NCI-H2081 treated with DMSO at 0.1 percent for 48 hours (cell line): ENCODE data around the gene C5orf58.

Experiments
- DNase-seq: peaks from one replicate; lab custom pipeline; 2025; lab: John Stamatoyannopoulos, UW

Gene C5orf58, protein sequence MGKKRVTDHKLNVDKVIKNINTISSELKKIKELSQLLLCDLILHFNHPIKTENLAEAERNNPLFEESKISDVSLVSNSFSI

DNA sequence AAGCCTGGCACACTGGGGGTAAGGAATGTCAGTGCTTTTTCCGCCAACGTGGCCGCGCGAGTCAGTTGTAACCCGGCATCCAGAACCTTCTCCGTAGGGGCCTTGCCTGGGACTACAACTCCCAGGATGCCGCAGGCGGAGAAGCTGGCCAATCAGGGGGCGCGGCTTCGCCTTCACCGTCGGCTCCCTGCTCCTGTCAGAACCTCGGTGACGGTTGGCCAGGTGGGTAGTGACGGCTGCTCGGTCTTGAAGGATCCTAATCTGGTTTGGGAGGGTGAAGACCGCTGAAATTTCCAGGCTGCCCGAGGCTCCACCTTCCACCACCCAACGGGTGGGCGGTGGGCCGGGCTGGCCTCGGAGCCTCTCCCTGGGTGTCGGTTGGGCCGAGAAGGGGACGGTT lies at the start of gene C5orf58:
TSS of gene C5orf58 (plus strand) at position 200 of the 400 bp plus-strand sequence. CDS start 1,992 bp downstream, outside the sequence.
- DNase-seq, result no peak

DNA sequence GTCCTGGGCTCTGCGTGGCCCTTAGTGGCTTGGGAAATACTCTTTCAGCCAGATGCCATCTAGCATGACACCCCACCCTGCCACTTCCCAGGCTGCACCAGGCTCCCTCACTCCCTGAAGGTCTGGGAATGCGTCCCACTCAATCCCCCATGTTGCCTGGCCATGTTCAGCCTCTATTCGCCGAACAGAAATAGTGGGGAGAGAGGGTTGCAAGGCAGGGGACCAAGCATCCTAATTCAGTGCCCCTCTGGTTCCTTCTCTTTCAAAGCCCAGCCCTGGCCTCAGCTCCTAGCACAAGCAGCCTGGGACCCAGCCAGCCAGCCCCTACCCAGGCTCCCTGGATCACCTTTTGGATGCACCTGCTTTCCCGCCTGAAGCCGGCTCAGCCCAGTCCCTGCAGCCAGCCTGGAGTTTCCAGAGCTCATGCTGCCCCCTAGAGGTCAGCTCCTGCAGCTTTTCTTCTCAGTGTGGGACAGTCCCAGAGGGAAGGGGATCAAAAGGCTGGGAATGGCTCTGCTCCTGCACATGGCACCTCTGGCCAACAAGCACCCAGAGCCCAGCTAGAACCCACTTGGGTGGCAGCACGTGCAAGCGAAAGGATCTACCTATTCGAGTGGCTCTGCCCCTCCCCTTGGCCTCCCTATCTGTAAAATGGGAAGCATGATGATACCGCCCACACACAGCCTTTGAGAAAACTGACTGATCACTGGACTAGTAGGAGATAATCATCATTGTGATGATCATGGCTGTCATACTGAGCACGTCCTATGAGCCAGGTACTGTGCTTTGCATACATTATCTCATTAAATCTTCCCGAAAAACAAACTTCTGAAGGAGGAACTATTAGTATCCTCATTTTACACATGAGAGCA lies 48.7 kb upstream of the C5orf58 start:
- DNase-seq, result no peak

DNA sequence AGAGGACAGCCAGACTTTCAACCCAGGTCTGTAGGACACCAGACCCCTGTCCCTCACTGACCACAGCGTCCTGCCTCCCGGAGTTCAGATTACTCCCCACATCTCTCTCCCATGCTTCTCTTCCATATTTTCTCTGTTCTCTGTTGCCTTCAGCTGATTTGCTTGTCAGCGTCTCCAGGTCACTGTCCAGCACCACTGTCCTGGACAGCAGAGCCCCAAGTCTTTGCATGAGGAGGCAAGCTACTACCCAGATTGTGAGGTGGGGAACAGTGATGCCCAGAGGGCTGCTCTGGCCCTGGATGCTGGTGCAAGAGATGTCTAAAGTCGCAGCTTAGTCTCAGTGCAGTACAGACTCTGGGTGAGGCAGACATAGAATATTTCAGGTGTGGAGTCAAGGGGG lies 48.0 kb upstream of the C5orf58 start:
- DNase-seq, result no peak

DNA sequence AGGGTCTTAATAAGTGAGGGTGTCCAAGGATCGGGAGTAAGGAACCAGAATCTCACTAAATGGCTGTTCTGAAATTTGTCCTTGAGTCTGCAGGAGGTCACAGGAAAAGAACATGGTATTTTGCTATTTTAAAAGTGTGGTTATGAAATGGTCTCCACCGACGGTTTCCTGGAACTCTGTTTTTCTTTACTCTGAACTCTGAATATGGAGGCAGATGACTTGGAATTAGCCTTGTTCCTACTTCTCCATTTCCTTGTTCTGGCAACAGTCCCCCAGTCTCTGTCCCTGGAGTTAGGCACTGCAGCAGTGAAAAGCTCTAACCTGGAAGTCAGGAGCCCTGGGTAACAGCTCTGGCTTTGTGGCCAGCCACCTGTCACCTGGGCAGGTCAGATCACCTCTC lies 46.6 kb upstream of the C5orf58 start:
- no peak for DNase-seq

DNA sequence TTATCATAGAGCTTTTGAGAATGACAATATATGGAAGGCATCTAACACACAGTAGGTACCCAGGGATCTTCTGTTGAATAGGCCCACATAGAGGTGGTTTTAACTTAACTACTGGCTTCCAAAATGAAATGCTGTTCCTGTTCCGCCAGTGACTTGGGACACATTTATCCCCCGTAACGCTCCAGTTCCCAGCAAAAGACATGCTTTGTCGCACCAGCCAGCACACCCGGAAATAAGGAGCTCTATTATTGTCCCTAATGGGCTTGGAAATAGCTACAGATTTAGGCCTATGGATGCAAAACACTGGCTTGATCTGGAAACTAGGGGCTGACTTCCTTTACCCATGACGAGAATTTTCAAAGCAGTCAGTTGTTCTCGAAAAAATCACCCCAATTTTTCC lies 45.9 kb upstream of the C5orf58 start:
- no peak for DNase-seq

DNA sequence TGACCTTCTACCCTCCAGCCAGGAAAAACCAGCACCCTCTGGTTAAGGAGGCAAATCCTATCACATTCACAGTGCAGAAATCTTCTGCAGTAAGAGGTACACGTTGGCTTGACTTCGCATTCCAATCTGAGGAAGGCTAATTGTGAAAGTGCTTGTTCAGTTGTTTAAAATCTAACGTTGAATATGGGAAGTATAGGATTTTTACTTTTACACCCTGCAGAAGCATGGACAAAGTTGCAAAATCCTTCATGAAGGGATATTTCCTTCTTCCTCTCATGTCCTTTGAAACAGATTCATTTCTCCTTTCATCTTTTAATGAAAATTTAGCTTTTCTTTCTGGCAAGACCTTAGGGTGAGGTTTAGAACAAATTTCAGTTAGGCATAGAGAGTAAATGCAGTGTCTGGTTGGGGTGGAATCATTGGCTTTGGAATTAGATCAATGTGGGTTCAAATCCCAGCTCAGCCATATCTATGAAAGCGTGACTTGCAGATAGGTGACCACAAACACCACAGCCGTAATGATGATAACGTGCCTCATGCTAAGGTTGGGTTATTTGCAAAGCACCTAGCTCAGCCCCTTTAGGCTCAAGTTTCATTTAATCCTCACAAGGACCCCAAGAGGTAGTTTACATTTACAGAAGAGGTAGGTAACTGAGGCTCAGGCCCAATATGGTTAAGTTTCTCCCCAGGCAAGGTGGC lies 42.2 kb upstream of the C5orf58 start:
- no peak for DNase-seq

DNA sequence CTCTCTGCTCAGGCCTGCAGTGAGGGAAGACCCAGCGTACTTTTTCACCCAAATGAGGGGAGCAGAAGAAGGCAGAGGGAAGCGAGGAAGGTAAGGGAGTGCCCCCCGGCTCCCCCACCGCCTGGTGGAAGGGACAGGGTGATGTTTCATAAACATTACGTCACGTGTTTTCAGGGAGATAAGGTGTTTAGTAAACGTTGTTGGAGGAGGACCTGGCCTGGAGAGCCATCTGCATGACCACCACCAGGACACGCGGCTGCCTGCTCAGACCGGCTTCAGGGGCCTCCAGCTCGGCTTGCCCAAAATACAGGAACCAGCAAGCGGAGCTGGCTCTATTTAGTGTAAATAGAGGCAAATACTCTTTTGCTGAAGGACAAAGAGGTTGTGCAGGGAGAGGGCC lies 40.0 kb upstream of the C5orf58 start:
- no peak for DNase-seq

DNA sequence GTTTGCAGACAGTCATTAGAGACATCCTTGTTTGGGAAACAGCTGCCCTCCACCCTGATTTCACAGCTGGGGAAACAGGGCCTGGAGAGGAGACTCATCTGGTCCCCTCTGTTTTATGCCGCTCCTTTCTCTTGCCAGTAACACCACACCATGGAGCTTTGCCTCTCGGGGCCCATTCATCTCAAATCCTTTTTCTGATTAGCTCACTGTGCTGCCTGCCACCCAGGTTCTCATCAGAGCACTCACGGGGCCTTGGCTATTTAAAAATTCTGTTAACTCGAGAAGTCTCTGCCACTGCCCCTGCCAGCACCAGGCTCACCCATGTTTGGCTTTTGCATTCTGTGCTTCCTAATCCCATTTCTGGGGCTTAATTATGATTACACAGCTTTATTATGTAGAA lies 36.8 kb upstream of the C5orf58 start:
- no peak for DNase-seq

DNA sequence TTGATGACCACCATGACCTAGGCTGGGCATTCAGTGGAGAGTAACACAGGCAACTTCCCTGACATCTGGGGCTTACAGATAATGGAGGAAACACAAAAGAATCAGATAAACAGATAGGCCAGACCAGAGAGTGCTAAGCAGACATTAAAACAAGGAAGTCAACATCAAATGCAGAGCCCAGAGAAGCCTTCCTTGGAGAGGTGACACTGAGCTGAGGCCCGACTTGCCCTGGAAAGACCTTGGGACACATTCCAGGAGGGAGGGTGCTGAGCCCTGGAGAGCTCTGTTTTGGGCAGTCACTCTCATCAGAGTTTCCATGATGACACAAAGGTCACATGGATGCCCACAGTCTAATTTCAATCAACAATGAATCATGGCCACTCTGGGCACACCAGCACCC lies 31.9 kb upstream of the C5orf58 start:
- no peak for DNase-seq

DNA sequence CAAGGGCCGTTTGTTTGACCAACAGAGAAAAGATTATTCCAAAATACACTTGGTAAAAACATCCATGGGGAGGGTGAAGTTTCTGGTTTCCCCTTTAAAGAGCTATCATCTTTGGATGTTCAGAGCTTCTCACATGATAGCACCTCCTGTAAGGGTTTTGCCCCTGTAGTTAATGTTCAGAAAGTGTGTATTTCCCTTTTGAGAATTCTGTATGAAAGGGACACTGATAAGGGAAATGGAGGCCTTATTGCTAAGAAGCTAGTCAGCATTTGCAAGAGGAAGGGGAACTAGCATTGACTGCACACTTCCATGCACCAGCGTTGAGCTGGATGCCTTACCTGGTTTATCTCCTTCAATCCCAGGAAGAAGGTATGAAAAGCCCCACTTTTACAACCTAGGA lies 31.5 kb upstream of the C5orf58 start:
- no peak for DNase-seq

DNA sequence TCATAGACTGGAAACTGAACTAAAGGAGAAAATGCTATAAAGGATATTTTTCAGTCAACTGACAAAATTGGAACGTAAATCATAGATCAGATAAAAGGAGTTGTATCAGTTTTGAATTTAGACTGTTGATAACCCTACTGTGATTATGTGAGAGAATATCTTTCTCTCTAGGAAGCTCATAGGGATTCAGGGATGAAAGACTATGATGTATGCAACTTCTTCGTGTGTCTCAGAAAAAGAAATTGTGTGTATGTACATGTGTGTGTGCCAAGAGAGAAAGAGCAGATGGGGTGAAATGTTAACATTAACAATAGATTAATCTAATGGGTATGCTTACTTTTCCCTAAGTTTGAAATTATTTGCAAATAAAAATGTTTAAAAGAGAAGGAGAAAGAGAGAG lies 30.7 kb upstream of the C5orf58 start:
- DNase-seq, result no peak

DNA sequence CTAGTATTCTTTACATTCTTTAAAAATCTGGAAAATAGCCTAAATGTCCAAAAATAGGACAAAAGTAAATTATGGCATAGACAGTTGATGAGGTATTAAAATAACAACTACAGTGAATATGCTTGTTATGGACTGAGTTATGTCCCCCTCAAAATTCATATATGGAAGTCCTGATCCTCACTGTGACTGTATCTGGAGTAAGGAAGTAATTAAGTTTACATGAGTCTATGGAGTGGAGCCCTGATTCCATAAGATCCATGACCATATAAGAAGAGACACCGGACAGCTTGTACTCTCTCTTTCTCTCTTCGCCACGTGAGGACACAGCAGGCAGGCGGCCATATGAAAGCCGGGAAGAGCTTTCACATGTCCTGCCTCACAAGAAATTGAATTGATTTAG lies 28.6 kb upstream of the C5orf58 start:
- DNase-seq, result no peak

DNA sequence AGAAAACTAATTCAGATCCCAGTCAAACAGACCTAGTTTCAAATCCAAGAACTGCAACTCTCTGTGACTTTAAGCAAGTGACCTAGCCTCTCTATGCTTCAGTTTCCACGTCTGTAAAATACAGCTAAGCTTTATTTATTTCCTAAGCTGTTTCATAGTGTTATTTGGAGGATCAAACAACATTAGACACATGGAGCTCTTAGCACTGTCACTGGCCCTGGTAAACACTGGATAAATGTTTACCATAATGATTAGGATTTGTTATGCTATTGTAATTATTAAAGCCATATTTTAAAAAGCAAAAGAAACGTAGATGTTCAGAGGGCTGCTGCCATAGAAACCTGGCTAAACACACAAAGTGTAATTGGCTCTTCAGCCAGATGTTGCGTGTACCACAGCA lies 26.6 kb upstream of the C5orf58 start:
- no peak for DNase-seq

DNA sequence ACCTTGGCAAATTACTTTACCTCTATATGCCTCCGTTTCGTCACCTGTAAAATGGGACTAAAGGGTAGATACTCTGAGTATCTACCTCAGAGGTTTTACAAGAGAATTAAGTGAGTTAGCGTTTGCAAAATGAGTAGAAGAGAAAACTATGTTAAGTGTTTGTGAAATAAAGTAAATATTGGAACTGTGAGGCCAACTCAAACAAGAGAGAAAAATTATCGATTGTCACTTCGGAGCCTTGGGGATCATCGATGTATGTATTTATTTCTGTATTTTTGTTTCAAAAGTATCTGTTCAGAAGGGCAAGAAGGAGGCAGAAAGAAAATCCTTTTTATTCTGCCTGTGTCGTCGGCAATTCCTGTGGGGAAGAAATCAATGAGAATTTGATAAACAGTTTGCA lies 25.8 kb upstream of the C5orf58 start:
- no peak for DNase-seq

DNA sequence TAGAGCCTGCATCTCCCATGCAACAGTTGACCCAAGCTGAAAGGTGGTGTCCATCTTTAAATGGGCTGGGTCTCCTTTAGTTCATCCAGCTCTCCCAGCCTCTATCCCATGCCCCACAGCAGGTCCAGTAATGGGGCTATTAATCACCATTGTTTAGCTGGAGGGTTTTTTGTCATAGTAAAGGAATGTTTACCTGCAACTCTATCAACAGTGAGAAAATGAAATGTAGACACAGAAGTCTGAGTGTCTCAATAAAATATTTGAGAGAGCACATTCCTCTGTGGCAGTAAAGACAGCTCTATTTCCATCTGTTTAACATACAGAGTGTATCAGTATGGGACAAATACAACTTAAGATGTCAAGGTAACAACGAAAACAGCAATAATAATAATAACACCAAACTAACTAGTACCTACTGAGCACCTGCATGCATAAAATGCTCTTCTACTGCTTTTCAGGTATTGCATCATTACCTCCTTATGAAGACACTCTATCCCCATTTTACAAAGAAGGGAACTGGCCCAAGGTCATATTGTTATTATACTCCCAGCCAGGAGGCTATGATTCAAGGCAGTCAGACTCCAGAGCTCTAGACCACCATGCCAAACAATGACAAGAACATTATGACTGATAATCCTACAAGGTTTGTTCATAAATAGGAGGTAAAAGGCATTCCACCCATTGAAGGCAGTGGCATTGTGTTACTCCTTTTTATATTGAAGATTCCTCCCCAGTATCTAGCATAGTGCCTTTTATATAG lies 21.0 kb upstream of the C5orf58 start:
- no peak for DNase-seq

DNA sequence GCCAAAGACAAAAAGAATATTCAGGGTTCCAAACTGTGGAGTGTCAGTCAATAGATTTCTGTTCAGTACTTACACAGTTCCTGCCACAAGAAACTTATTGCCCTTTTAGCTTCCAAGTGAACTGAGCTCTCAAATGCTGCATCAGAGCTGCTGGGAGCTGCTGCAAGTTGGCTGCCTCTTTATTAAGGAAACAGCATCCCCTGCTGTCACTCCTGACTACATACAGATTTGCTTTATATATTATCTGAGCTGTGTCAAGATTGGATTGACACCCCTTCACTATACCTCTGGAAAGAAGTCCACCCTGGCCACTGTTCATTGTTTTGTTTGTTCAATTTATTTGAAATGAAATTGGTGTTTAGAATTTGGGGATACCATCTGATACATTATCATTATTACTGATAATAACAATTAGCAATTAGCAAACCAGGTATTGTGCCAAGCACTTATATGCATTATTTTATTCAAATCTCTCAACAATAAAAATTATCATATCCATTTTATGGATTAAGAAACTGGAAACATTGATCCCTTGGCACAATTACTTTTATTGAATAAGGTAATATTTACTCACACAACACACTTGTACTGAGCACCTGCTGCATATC lies 16.4 kb upstream of the C5orf58 start:
- no peak for DNase-seq

DNA sequence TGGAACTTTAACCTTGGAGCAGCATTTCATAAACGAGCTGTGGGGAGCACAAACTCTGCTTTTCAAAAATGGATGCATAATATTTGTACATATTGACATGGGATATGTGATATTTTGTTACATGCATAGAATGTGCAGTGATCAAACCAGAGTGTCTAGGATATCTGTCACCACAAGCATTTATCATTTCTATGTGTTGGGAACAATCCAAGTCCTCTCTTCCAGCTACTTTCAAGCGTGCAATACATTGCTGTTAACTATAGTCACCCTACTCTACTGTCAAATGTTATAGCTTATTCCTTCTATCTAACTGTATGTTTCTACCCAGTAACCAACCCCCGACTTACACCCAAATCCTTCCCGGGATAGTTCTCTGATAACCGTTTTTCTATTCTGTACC lies 15.0 kb upstream of the C5orf58 start:
- DNase-seq, result no peak

DNA sequence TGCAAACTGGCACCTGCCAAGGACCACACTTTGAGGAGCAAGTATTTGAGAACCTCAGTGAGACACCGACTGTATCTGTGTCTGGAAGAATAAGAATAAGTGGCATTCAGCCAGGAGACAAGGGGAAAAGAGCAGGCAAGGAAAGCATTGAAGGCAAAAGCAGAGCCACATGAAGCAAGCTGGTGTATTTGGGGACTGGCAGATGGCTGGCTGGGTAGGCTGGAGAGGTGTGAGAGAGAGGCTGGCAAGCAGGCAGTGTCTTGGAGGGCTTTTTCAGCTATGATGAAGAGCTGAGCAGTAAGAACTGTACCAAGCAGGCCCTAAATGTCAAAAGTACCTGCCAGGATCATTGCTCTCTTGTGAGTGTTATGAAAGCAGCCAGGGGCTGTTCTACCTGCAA lies 14.1 kb upstream of the C5orf58 start:
- no peak for DNase-seq

DNA sequence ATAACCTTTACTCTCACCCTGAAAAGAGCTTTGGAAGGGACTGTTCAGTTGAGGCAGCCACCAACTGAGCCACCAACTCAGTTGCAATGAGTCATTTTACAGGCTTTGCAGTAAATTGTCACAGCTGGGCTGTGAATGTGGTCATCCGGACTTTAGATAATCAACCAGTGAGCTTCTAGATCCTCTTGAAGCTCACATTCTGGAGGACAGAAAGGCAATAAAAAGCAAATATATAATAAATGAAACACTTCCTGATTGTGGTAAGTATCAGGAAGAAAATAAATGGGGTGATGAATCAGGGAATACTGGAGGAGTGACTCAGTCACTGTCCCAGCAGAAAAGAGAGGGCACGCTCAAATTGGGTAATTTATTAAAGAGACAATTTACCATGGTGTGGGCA lies 13.2 kb upstream of the C5orf58 start:
- no peak for DNase-seq

DNA sequence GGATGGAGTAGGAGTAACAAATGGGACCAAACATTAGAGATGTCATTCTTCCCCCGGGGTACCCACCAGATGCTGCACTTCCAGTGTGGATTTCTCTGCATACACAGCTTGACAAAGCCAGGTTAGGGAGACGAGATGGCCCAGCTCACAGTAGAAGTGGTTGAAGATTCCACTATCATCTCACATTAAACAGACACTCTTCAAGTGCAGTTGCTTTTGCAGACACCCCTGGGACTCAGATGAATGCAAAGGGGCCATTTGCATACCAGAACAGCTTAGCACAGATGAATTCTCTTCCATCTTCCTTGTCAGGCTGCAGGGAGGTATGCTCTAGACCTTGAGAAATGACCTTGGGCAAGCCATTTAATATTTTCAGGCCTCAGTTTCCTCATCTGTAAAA lies 12.6 kb upstream of the C5orf58 start:
- no peak for DNase-seq

DNA sequence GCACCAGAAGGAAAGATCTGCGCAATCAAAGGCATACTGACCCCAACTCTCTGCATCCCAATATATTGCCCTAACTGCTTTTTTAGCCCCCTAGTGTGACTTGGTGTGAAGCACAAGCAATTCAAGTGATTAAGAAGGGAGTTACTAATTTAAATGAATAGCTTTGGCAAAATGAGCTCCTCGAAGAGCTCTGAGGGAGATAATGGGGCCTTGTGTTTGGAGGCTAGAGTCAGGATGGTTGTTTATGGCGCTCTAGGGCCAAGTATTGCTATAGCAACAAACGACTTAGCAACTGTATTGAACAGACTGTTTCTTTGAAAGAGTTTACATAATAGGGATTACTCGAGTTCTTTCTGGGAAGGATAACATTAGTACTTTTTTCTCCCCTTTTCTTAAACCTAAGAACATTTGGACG lies 11.5 kb upstream of the C5orf58 start:
- no peak for DNase-seq

DNA sequence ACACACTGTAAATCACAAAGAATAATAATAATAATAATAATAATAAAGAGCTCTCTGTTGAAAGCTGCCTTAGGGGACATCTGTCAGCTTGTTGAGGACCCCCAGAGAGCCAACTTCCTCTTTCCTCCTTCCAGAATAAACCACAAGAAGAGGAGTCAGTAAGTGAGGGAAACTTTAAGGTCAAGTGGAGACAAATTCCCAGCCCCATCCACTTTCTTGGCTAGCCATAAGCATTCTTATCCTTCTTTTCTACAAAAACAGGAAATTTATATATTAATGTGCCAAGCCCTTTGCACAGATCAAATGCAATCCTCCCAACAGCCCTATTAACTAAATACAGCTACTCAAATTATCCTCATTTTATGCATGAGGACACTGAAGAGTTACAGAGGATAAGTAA lies 9.4 kb upstream of the C5orf58 start:
- no peak for DNase-seq
